HG03558 (cell line): ENCODE measurements around the gene AP2S1.
"Not testable (repeated sequence)": the region's sequence is repeated elsewhere in the genome, so short reads cannot be mapped to it uniquely, and the experiment has no call there.

ENCODE experiments used
- ATAC-seq: cut with Tn5 transposase; IDR thresholded peaks from one replicate; pipeline ENCODE4 v1.9.1; 2021; ENCODE audit warnings: moderate number of reproducible peaks; ENCODE audit not compliant: unreplicated experiment; ENCODE audit errors: extremely low read depth

Gene AP2S1

GRCh38 chr19:46844067-46844489 lies 6.6 kb downstream of the AP2S1 start:
- no peak for ATAC-seq

GRCh38 chr19:46842791-46843190 lies 7.9 kb downstream of the AP2S1 start:
- no peak for ATAC-seq

DNA sequence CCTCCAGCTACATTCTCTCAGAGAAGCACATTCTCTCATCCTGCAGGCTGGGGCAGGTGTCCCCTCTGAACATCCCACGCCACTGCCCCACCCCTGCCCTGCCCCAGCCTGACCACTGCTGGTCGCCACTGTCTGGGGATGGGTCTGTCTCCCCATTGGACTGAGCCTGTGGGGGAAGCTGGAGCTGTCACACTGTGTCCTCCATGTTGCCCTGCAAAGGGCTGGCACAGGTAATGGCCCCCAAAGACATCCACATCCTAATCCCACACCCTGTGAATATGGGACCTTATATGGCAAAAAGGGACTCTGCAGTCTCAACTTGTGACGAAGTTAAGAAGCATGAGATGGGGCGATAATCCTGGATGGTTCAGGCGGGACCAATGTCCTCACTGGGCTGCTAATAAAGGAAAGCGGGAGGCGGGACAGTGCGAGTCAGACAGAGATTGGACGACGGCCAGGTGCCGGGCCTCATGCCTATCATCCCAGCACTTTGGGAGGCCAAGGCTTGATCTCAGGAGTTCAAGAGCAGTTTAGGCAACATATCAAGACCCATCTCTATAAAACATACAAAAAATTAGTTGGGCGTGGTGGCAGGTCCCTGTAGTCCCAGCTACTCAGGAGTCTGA lies 9.1 kb downstream of the AP2S1 start:
- ATAC-seq = no peak

GRCh38 chr19:46840498-46840942 lies 10.1 kb downstream of the AP2S1 start:
- ATAC-seq = no peak

- no peak for ATAC-seq
Measured at GRCh38 chr19:46839752-46840497, 10.7 kb downstream of the AP2S1 start.

- ATAC-seq = no peak
Measured at GRCh38 chr19:46838160-46838559, 12.5 kb downstream of the AP2S1 start.

GRCh38 chr19:46834984-46835383 lies 15.7 kb downstream of the AP2S1 start:
- ATAC-seq = no peak

DNA sequence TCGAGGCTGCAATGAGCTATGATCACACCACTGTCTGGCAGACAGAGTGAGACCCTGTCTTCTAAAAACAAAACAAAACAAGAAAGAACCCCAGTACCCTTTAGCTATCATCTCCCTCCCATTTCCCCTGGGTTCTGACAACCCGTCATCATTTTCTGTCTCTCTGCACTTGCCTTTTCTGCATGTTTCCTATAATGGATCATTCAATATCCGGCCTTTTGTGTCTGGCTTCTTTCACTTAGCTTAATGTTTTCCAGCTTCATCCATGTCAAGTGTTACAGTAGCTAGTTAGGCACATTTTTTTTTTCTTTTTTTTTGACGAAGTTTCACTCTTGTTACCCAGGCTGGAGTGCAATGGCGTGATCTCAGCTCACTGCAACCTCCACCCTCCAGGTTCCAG lies 16.5 kb downstream of the AP2S1 start:
- no peak for ATAC-seq

DNA sequence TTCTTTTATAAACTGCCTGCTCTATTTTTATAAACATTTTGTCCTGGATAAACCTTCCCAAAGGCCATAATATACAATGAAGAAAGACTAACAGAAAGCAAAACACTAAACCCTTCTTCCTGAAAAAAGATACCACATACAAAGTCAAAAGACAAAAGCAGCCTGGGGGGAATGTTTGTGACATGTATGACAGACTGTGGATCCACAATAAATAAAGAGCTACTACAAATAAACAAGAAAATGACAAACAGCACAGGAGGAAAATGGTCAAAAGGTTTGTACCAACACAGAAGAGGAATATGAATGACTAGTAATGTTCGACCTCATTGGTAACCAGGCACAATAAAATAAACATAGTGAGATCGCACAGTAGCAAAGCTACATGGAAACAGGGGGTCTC lies 19.8 kb downstream of the AP2S1 start:
- ATAC-seq = no peak

DNA sequence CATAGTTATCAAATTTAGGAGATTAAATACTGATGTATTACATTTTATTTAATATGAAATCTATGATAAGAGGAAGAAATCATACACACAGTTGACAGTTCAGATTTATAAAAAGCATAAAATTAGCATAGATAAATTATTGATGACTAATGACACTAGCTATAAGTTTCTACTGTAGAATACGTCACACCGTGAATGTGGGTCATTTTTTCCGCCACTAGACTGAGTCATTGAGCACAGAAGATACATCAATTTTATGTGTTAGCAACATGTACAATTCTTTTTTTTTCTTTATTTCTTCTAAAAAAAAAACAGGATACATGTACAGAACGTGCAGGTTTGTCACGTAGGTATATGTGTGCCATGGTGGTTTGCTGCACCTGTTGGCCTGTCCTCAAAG lies 22.2 kb downstream of the AP2S1 start:
- no peak for ATAC-seq

DNA sequence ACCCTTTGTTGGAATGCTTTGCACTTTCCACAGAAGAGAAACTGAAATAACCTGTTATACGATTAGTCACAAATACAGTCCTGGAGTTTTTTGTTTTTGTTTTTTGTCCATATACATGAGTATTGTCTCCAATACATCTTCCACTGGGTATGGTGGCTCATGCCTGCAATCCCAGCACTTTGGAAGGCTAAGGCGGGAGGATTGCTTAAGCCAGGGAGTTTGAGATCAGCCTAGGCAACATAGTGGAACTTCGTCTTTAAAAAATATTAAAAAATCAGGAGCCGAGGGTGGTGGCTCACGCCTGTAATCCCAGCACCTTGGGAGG lies 25.0 kb downstream of the AP2S1 start:
- ATAC-seq = no peak

- no peak for ATAC-seq
Measured at GRCh38 chr19:46824890-46825730, 25.5 kb downstream of the AP2S1 start.

DNA sequence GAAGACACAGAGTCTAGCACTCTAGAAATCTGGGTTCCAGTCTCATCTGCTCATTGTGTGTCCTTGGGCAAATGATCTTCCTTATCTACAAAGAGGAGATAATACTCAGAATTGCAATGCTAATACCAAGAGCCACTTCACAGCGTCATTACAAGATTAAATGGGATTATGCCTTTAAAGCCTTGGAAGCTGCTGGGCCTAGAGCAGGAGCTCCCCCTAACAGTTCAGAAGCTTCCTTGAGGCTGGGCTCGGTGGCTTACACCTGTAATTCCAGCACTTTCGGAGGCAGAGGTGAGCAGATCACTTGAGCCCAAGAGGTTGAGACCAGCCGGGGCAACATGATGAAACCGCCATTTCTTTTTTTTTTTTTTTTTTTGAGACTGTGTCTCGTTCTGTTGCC lies 27.6 kb downstream of the AP2S1 start:
- no peak for ATAC-seq

GRCh38 chr19:46822410-46822787 lies 28.2 kb downstream of the AP2S1 start:
- not testable (repeated sequence) for ATAC-seq

DNA sequence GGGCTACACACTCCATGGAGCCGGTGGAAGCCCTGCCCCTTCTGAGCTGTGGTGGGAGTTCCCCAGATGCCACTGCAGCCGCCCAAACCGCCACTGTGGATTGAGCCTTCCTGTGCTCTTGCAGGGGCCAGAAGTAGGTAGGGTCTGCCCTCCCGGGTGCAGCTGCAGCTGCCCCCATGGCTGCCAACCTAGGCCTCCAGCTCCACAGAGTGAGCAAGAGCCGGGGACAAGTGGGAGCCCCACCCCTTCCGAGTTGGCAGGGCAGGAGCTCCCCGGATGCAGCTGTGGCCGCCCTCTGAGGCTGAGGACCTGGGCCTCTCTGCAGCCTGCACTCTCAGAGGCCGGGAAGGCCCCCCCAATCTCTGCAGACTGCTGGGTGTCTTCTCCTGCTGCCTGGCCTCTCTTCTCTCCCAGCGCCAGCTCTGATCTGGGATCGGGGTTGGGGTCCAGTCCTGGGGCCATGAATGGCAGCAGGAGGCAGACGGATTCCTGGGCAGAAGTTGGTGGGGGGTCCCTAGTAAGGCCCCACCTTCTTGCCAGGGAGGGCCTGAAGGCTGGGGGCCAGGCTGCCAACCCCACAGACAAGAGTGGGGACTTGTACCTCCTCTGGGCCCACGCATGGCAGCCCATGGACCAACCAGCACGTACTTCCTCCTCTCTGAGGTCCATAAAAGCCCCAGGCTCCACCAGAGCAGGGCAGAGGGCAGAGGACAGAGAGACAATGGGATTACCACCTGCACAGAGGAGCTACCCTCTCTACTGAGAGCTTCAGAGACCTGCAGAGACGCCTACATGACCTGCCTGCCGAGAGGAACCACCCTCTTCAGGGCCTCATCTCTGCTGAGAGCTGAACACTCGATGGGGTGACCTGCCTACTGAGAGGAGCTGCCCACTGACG lies 28.9 kb downstream of the AP2S1 start:
- no peak for ATAC-seq

DNA sequence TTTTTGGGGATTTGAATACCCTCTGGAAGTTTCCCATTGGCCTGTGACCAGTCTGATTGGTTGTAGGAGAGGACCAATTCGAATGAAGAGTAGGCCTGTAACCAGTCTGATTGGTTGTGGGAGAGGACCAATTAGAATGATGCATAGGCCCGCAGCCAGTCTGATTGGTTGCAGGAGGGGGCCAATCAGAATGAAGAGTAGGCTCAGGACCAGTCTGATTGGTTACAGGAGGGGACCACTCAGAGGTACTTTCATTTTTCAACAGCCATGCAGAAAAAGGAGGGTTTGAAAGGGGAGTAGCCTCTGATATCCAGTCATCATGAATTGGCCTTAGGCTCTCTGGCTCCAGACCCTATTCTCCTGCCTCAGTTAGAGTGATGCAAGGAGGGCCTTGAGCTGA lies 31.8 kb downstream of the AP2S1 start:
- no peak for ATAC-seq

- no peak for ATAC-seq
Measured at GRCh38 chr19:46815833-46816627, 34.6 kb downstream of the AP2S1 start.

DNA sequence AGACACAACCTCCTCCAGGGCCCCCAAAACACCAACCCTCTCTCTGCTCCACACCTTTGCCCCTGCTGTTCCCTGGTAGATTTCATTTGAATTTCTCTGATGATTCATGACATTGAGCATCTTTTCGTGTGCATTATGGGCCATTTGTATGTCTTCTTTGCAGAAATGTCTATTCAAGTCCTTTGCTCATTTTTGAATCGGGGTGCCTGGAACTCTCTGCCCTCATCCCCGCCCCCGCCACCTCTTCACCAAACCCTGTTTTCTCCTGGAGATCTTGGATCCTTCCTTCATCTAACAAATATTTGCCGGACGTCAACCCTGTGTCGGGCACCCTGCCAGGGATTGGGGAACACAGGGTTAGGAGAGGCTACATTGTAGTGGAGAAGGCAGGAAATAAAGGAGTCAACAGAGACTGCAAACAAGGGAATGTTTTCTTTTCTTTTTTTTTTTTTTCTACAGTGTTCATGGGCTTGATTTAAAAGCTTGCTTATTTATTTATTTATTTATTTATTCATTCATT lies 36.7 kb downstream of the AP2S1 start:
- ATAC-seq = no peak
